NCI-H226 (cell line): ENCODE measurements around the gene ZFHX3.

Experiments used
- DNase-seq: peaks from one replicate; pipeline ENCODE4 v3.0.0-alpha.2; 2015

ZFHX3 gene

GRCh38 chr16:73037845-73038570 lies 9.9 kb downstream of the ZFHX3 start:
- no peak for DNase-seq

GRCh38 chr16:73037331-73037745 lies 10.6 kb downstream of the ZFHX3 start:
- no peak for DNase-seq

- no peak for DNase-seq
Observed at GRCh38 chr16:73036074-73036826, 11.7 kb downstream of the ZFHX3 start.

GRCh38 chr16:73034374-73034773 lies 13.6 kb downstream of the ZFHX3 start:
- no peak for DNase-seq

GRCh38 chr16:73033271-73033998 lies 14.5 kb downstream of the ZFHX3 start:
- DNase-seq, result no peak

GRCh38 chr16:73032541-73033270 lies 15.2 kb downstream of the ZFHX3 start:
- DNase-seq, result no peak

- no peak for DNase-seq
Observed at GRCh38 chr16:73031984-73032383, 15.9 kb downstream of the ZFHX3 start.

- no peak for DNase-seq
Observed at GRCh38 chr16:73031155-73031866, 16.6 kb downstream of the ZFHX3 start.

- DNase-seq, result no peak
Observed at GRCh38 chr16:73028721-73029361, 19.1 kb downstream of the ZFHX3 start.

- DNase-seq, result no peak
Observed at GRCh38 chr16:73028263-73028662, 19.7 kb downstream of the ZFHX3 start.

- DNase-seq, result no peak
Observed at GRCh38 chr16:73027685-73028111, 20.2 kb downstream of the ZFHX3 start.

GRCh38 chr16:73026754-73027684 lies 20.9 kb downstream of the ZFHX3 start:
- DNase-seq, result no peak

- DNase-seq, result no peak
Observed at GRCh38 chr16:73025856-73026210, 22.1 kb downstream of the ZFHX3 start.

GRCh38 chr16:73025151-73025855 lies 22.6 kb downstream of the ZFHX3 start:
- no peak for DNase-seq

GRCh38 chr16:73024571-73025105 lies 23.3 kb downstream of the ZFHX3 start:
- DNase-seq, result no peak

- DNase-seq, result no peak
Observed at GRCh38 chr16:73023752-73024570, 24.0 kb downstream of the ZFHX3 start.

GRCh38 chr16:73023320-73023719 lies 24.6 kb downstream of the ZFHX3 start:
- DNase-seq, result no peak

- no peak for DNase-seq
Observed at GRCh38 chr16:73022534-73022933, 25.4 kb downstream of the ZFHX3 start.
